AG04450 (cell line): ENCODE data around the gene ITGAX. TPM values are rescaled to one million over a fixed set of nuclear protein-coding genes. Genes with fewer than 3 reads are reported as not detected.

Experiments
- CTCF ChIA-PET: fragments of 300-600, 350-600 bp; formaldehyde crosslinking; extraction: SDS; loops from one replicate; lab custom pipeline; 2022; ENCODE audit warnings: antibody characterized with exemption, inconsistent platforms; lab: Charles Lee
- POLR2A ChIA-PET: fragments of 350-600 bp; formaldehyde crosslinking; extraction: SDS; loops from one replicate; lab custom pipeline; 2021; ENCODE audit warnings: antibody characterized with exemption, inconsistent platforms; lab: Yijun Ruan, JAX
- DNase-seq: peaks from one replicate; pipeline ENCODE4 v3.0.0-alpha.2; 2011; ENCODE audit warnings: low read depth, low spot score
- H3K27ac ChIP-seq: one replicate; pipeline ENCODE4 v1.5.1; 2012; ENCODE audit warnings: low read depth, low read length, control low read depth
- H3K27me3 ChIP-seq: one replicate; pipeline ENCODE4 v1.6.0; 2012; ENCODE audit warnings: low read length; ENCODE audit not compliant: control insufficient read depth, insufficient read depth
- H3K4me3 ChIP-seq: 2 replicates; pipeline ENCODE4 v1.5.1; 2011; ENCODE audit warnings: mild to moderate bottlenecking, low read depth, low read length, control low read depth
- H3K9me3 ChIP-seq: 2 replicates; pipeline ENCODE4 v1.5.1; 2012; ENCODE audit warnings: low read length; ENCODE audit not compliant: control insufficient read depth, insufficient read depth
- CTCF ChIP-seq: IDR thresholded peaks from 2 replicates; pipeline ENCODE4 v1.5.1; 2011; ENCODE audit warnings: low read depth, low read length, control low read depth, inconsistent platforms
- polyA plus RNA-seq: library from polyadenylated mRNA; depleted of rRNA; stranded (reverse); fragments of >200 nt; gene quantifications from 2 replicates; pipeline ENCODE4 v1.2.3, GENCODE V29; 2011; rRNA removed

ITGAX gene
- polyA plus RNA-seq, 1 experiment, result 0.15 TPM

GRCh38 chr16:31428638-31429247, 73.8 kb downstream of the ITGAX start:
- POLR2A ChIA-PET, result no interaction called here

GRCh38 chr16:31429314-31429713, 74.3 kb downstream of the ITGAX start:
- Histone ChIP-seq H3K9me3 (peaks cover 6% of the 10 kb centered on the region), H3K27ac (no peak overlapping the region), H3K27me3 (peaks cover 27% of the 10 kb centered on the region), H3K4me3 (no peak overlapping the region)
- ChIA-PET POLR2A (no interaction called here), CTCF (interaction anchor here (1.0 to 1.5 kb wide), 2 partner anchors 13 to 22 kb away, joined by 4 to 6 read pairs; partner anchors contain the start of gene ZNF843)
- no peak for TF ChIP-seq CTCF
- DNase-seq, result no peak

More at GRCh38 chr16:31428638-31429247, 73.8 kb downstream of the ITGAX start:
- Histone ChIP-seq H3K4me3 (no peak overlapping the region), H3K27me3 (peaks cover 27% of the 10 kb centered on the region), H3K27ac (no peak overlapping the region), H3K9me3 (peaks cover 6% of the 10 kb centered on the region)
- no peak for TF ChIP-seq CTCF
- DNase-seq, result no peak
- CTCF ChIA-PET, result interaction anchor here (0.6 to 1.5 kb wide), 3 partner anchors 14 to 287 kb away, joined by 3 to 6 read pairs (median 3); partner anchors contain the start of gene ZNF843

- Histone ChIP-seq H3K4me3 (no peak overlapping the region), H3K27ac (no peak overlapping the region), H3K27me3 (peaks cover 26% of the 10 kb centered on the region), H3K9me3 (peaks cover 6% of the 10 kb centered on the region)
- DNase-seq, result no peak
- POLR2A ChIA-PET, result no interaction called here
- no peak for TF ChIP-seq CTCF
- CTCF ChIA-PET, result interaction anchor here (1.0 to 1.5 kb wide), 2 partner anchors 13 to 21 kb away, joined by 4 to 6 read pairs; partner anchors contain the start of gene ZNF843
Observed at GRCh38 chr16:31429796-31430195, 74.8 kb downstream of the ITGAX start.

- ChIA-PET POLR2A (no interaction called here), CTCF (interaction anchor here (0.7 to 0.8 kb wide), 2 partner anchors 30 to 446 kb away, joined by 3 to 4 read pairs; no protein-coding TSS in a partner anchor)
- Histone ChIP-seq H3K4me3 (no peak overlapping the region), H3K9me3 (peaks cover 6% of the 10 kb centered on the region), H3K27ac (no peak overlapping the region), H3K27me3 (peaks cover 24% of the 10 kb centered on the region)
- no peak for TF ChIP-seq CTCF
- no peak for DNase-seq
Observed at GRCh38 chr16:31430380-31431052, 75.5 kb downstream of the ITGAX start.

Other genes with a start within 250 kb of the ITGAX start
- gene BCKDK, start 246.8 kb upstream of the ITGAX start, polyA plus RNA-seq, result 31.6 and 42.3 TPM in 2 replicates
- 23.0 and 24.7 TPM in 2 replicates for gene KAT8, start 237.5 kb upstream of the ITGAX start, polyA plus RNA-seq
- not detected in 2 replicates for gene PRSS8, start 219.4 kb upstream of the ITGAX start, polyA plus RNA-seq
- 0.24 and 0.42 TPM in 2 replicates for gene PRSS36, start 205.1 kb upstream of the ITGAX start, polyA plus RNA-seq
- gene FUS, start 175.0 kb upstream of the ITGAX start, polyA plus RNA-seq, result 156 and 166 TPM in 2 replicates
- 21.8 and 31.0 TPM in 2 replicates for gene PYCARD, start 152.4 kb upstream of the ITGAX start, polyA plus RNA-seq
- gene TRIM72, start 141.1 kb upstream of the ITGAX start, polyA plus RNA-seq, result not detected in 2 replicates
- gene PYDC1, start 138.0 kb upstream of the ITGAX start, polyA plus RNA-seq, result not detected in 2 replicates
- not detected in 2 replicates for gene ITGAM, start 95.2 kb upstream of the ITGAX start, polyA plus RNA-seq
- gene ITGAD, start 38.2 kb downstream of the ITGAX start, polyA plus RNA-seq, result not detected in 2 replicates
- gene COX6A2, start 73.2 kb downstream of the ITGAX start, polyA plus RNA-seq, result not detected in 2 replicates
- gene ZNF843, start 87.6 kb downstream of the ITGAX start, polyA plus RNA-seq, result 0.63 and 0.67 TPM in 2 replicates
- gene ARMC5, start 104.3 kb downstream of the ITGAX start, polyA plus RNA-seq, result 2.9 and 4.2 TPM in 2 replicates
- gene TGFB1I1, start 117.0 kb downstream of the ITGAX start, polyA plus RNA-seq, result 42.4 and 63.4 TPM in 2 replicates
- not detected in 2 replicates for gene SLC5A2, start 127.9 kb downstream of the ITGAX start, polyA plus RNA-seq
- gene RUSF1, start 153.2 kb downstream of the ITGAX start, polyA plus RNA-seq, result 32.2 and 38.6 TPM in 2 replicates
- gene AHSP, start 172.7 kb downstream of the ITGAX start, polyA plus RNA-seq, result not detected in 2 replicates